DND-41 (cell line): ENCODE measurements around the gene UNK.

ENCODE experiments used
- EZH2 ChIP-seq: IDR thresholded peaks from 3 replicates; pipeline ENCODE4 v1.6.1; 2012; ENCODE audit warnings: borderline replicate concordance, low read depth, mild to moderate bottlenecking, moderate library complexity, low read length, inconsistent platforms; ENCODE audit not compliant: severe bottlenecking
- TF ChIP-seq, protein P1 (sequence below): IDR thresholded peaks from 2 replicates; pipeline ENCODE4 v1.5.1; 2012; ENCODE audit warnings: borderline replicate concordance, low read length, moderate library complexity, mild to moderate bottlenecking; ENCODE audit not compliant: poor library complexity, severe bottlenecking; ENCODE audit errors: extremely low read depth

DNA sequence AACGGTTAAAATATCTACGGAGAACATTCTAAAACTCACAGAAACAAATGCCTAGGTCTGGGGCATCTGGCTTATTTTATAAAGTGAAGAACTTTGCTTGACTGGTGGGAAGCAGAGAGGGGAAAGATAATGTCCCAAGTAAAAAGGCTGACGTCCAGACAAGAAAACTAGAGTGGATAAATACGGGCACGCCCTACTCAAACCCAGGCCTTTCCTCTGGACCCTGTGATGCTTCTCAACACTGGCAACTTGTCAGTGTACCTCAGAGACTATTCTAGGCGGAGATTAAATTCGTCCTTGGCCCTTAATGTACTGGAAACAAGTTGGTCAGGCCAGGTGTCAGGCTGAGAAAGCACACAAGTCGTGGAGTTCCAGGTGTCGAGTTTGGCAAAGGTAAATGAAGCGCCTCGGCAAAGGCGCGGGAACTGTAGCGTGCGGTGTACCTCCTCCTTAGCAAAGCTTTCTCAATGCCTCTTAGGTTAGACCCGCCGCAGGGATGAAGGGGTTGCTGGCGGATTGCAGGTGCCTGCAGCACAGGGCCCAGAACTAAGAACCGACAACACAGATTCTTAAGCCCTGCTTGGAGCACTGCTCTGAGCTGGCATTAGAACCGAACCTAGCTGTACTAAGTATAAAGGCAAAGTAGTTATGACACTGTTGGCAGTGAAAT, 668 bp upstream of the UNK start:
- TF ChIP-seq, protein P1, sequence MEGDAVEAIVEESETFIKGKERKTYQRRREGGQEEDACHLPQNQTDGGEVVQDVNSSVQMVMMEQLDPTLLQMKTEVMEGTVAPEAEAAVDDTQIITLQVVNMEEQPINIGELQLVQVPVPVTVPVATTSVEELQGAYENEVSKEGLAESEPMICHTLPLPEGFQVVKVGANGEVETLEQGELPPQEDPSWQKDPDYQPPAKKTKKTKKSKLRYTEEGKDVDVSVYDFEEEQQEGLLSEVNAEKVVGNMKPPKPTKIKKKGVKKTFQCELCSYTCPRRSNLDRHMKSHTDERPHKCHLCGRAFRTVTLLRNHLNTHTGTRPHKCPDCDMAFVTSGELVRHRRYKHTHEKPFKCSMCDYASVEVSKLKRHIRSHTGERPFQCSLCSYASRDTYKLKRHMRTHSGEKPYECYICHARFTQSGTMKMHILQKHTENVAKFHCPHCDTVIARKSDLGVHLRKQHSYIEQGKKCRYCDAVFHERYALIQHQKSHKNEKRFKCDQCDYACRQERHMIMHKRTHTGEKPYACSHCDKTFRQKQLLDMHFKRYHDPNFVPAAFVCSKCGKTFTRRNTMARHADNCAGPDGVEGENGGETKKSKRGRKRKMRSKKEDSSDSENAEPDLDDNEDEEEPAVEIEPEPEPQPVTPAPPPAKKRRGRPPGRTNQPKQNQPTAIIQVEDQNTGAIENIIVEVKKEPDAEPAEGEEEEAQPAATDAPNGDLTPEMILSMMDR: no peak
- no peak for TF ChIP-seq EZH2
